NCI-H82 treated with DMSO at 0.1 percent for 48 hours (cell line): ENCODE data around the gene BCL7B.
"Not testable (repeated sequence)": the region's sequence is repeated elsewhere in the genome, so short reads cannot be mapped to it uniquely, and the experiment has no call there.

ENCODE experiments used
- DNase-seq: peaks from one replicate; lab custom pipeline; 2025; ENCODE audit not compliant: unreplicated experiment; lab: John Stamatoyannopoulos, UW

BCL7B gene

DNA sequence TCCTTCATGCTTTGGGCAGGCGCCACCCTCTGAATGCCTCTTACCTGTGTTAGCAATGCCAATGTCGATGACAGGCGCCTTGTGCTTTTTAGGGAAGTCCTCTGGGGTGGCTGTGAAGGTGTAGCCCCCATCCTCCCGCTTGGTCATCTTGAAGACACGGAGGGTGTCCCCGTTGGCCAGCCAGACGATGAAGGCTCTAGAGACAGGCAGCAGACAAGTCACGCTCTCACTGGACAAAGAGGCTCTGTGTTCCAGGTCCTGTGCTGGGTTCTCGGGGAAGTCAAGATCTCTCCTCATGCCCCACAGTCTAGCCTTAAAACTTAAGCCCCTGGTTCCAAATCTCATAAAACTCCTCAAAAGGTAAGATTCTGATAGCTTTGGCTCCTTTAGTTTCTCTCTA lies 15.8 kb upstream of the BCL7B start:
- DNase-seq, result no peak

DNA sequence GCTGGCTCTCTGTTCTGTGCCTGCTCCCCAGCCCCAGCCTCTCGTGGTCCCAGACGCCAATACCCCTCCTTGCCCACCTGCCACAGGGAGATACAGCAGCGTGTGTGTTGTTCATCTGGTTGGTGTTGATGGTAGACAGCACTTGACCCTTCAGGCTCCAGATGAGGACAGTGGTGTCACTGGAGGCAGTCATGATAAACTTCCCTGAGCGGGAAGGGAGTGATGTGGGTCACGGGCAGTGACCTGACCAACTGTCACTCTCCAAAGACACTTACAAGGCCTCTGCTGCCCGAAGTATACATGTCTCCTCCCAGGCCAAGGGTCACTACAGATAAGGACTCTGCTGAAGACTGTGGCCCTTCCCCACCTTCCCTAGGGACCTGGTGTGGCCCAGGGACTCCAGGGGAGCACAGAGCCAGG lies 15.3 kb upstream of the BCL7B start:
- no peak for DNase-seq

DNA sequence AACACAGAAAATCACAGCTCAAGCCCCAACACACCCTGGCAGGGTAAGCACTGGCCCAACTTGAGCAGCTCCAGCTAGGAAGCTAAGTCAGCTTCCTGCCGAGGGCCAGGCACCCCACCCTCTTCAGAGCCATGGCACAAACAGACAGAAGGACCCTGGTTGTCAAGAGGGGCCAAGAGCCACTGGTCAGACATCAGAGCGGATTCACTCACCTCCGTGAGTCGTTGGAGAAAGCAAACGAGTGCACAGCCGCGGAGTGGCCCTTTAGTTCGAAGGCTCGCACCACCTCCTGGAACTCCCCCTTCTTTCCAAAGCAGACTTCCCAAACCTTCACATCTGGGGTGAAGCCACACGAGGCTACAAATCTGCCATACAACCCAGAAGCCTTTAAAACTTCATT lies 13.5 kb upstream of the BCL7B start:
- DNase-seq, result no peak

DNA sequence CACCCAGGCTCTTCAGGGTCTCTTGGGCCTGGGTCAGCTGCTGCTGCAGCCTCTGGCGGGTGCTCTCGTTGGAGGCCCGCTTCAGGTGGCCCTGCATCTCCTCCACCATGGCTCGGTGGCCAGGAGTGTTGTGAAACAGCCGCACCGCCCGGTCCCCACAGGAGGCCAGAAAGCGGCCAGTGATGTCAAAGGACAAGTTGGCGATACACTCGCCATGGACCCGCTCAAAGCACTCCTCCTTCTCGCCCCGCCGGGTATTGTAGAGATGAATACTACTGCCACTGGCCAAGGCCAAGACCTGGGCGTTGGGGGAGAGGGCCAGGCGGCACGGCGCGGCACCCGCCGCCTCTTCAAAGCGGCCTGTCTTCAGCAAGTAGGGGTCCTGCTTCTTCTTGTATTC lies 13.0 kb upstream of the BCL7B start:
- DNase-seq, result no peak

DNA sequence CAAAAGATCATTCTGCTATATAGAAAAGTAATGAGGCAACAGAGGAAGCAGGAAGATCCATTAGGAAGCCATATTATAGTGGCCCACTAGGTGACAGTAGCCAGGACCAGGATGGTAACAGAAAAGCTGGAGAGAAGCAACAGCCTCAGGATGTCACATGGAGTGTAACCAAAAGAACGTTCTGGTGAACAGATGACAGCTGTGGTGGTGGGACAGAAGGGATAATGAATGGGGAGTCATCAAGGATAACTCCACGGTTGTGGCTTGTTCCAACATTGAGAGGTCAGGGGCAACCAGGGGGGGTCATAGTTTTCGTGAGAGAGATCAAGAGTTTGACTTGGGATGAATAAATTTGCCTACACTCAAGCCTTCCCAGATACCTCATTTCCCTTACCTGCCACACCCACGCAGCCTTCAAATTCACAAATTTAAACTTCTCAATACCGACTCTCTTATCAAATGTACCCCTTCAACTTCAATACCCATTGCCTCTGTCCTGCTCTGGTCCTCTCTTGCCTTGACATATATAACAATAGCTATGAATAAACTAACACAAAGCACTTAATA lies 11.6 kb upstream of the BCL7B start:
- DNase-seq, result no peak

DNA sequence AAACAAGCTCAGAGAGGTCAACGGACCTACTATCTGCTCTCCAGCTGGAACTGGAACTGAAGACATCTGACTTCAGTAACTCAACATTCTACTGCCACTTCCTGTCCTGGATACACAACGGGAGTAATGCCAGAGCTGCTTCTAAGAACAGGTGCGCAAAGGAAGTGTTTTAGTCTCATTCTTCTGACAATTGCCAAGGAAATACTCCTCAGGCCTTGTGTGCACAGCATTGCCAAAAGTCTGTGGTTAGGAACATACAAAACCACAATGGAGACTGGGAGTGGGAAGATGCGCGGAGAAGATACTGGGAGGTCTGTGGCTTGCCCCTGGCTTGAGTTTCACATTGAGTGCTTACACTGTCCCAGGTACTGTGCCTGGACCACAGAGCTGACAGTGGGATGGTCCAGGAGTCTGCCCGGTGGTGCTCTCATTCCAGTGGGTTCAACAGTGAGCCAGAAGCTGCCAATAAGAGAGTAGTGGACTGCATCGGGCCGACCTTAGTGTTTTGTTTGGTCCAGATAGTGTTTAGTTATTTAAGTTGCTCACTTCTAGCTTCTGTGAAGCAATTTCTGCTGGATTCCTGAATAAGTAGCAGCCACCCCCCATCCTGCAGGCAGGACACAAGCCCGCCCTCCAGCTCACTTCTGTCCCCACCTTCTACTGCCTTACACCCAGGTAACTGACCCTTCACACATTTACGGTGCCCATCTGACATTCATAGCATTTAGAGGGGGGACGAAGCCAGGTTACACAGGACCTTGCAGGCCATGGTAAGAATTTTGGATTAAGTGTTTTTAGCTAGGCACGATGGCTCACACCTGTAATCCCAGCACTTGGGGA lies 10.6 kb upstream of the BCL7B start:
- DNase-seq, result no peak

DNA sequence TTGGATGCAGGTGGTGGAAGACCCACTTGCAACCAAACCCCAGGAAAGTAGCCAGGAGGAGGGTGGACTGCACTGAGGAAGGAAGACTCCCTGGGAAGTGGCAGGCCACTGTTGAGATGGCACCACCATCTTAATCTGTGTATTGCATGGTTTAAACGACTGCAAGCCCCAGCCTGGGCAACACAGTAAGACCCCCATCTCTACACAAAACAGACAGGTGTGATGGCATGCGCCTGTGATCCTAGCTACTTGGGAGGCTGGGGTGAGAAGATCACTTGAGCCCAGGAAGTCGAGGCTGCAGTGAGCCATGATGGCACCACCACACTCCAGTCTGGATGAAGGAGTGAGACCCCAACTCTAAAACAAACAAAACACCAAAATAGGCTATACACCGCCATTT lies 9.7 kb upstream of the BCL7B start:
- DNase-seq, result no peak

DNA sequence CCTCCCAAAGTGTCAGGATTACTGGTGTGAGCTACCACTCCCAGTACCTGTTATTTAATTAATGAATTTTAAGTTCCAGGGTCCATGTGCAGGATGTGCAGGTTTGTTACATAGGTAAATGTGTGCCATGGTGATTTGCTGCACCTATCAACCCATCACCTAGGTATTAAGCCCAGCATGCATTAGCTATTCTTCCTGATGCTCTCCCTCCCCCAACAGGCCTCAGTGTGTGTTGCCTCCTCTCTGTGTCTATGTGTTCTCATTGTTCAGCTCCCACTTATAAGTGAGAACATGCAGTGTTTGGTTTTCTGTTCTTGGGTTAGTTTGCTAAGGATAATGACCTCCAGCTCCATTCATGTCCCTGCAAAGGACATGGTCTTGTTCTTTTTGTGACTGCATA lies 8.9 kb upstream of the BCL7B start:
- DNase-seq, result not testable (repeated sequence)

DNA sequence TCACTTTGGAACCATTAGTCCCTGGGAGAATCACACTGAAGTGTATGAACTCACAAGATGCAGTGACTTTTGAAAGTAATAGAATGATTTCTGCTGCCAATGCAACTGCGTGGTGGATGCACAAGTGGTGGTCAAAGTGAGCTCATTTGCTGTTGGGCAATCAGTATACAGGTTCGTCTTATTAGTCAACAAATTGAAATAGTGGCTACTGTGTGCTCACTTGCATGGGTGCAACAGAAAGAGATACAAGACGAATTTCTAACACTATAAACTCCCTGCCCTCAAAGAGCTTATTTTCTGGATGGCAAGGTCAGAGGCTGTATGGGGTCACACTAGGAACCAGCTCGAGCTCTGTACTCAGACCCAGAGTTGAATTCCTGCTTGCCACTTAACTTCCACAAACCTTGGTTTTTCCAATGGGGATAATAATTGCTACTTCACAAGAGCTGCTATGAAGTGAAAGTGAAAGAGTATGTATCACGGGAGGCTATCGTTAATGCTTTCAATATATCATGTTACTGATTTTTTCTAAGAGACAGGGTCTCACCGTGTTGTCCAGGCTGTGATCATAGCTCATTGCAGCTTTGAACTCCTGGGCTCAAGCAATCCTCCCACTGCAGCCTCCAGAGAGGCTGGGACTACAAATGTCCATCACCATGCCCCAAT lies 8.3 kb upstream of the BCL7B start:
- no peak for DNase-seq

DNA sequence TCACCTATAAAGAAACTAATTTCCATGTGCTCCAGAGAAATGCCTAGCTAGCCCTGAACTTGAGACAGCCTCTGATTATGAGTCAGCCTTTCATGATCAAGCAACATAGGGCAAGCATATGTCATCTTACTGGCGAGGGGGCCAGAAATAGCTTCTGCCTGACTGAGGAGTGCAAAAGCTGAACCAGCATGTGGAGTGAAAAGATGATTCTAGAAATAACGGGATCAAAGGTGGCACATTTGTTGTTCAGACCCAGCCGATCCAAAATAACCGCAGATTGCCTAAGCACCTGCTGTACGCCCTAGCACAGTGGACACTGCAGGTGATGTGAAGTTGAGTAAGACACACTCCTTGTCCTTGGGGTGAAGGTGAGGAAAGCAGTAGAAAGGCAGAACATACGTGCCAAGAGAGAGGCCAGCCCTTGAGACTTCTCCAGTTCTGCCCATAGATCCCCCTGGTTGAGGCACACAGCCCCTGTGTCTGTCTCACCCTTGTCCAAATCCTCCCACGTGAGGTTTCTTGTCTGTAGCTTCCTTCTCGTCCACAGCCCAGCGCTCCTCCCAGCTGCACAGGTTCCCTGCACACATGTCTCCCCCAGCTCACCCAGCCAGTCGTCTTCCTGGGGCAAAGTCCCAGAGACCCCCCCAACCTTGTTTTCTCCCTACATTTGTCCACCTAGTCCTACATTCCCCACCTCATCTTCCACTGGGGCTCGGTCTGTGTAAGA lies 2.8 kb upstream of the BCL7B start:
- no peak for DNase-seq

DNA sequence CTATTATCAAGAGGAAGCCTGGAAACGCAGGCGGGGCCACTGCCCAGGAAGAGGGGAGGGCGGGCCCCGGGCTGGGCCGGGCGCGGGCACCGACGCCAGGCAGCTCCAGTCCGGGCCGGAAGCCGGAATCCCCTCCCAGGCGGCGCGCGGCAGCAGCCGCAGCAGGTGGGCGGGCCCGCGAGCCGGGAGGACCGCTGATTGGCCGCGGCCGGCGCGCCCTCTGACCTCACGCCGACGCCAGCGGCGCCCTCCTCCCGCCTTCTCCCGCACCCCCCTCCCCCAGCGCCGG lies 438 bp downstream of the BCL7B start:
- peak; percentile 80 for DNase-seq

DNA sequence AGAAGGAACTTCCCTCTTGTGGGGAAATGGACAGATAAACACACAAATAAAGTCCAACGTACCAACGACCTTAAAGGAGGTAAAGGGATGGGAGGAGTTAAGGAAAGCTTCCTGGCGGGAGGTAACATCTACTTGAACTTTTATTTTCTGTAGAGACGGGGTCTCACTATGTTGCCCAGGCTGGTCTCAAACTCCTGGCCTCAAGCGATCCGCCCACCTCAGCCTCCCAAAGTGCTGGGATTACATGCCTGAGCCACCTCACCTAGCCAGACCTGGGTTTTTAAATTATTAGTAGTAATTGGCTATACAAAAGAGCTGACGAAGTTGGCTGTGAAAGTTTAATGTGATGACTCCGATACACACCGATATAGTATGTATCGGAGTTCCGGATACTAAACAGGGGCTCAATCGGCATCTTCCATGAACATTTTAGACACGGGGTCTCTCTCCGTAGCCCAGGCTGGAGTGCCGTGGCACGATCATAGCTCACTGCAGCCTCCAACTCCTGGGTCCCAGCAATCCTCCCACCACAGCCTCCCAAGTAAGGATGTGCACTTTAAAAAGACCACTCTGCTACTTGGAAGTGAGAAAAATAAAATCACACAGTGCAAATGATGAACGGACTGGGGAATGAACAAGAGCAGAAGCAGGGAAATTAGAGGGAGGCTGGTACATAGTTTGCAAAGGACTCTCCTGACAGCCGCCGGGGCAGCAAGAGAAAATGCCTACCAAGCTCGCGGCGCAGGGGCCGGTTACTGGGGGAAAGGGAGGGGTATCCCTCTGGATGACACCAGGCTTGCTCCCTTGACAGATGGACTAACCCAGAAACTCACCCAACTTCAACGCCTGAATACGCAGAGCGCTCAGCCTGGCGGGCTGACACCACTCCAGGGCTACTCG lies 1.0 kb downstream of the BCL7B start:
- no peak for DNase-seq

DNA sequence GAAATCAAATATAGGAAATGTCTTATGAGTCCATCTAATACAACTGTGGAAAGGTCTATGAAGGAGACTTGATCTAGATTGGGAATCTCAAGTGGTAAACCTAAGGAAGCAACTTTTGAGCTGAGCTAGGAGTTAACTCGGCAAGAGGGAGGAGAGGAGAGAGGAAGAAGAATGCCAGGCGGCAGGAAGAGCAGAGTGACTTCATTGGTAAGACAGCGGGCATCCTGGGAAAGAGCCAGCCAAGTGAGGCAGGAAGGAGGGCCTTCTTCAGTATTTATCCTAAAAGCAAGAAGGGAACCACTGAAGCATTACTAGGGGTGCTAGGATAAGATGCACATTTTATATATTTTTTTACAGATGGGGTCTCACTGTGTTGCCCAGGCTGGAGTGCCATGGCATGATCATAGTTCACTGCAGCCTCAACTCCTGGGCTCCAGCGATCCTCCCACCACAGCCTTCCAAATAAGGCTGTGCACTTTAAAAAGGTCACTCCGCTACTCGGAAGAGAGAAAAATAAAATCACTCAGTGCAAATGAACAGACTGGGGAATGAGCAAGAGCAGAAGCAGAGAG lies 2.0 kb downstream of the BCL7B start:
- no peak for DNase-seq

DNA sequence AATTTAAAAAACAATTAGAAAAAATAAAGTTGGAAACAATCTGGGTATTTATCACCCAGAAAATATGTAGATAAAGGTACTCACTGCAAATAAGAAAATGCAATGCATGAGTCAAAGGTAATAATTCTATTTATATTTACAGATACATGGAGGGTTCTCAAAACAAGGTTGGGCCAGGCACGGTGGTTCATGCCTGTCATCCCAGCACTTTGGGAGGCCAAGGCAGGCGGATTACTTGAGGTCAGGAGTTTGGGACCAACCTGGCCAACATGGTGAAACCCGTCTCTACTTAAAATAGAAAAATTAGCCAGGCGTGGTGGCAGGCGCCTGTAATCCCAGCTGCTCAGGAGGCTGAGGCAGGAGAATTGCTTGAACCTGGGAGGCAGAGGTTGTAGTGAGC lies 7.4 kb downstream of the BCL7B start:
- not testable (repeated sequence) for DNase-seq

DNA sequence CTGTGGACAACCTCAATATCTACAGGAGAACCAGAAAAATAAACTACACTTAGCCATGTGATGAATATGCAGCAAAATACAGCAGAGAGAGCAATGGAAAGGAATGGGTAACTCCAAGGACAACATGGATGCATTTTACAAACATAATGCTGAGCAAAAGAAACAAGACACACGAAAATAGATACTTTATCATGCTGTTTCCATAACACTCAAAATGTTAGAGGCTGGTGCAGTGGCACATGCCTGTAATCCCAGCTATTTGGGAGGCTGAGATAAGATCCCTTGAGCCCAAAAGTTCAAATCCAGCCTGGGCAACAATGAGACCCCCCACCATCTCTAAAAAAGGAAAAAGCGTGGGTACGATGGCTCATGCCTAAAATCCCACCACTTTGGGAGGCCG lies 8.3 kb downstream of the BCL7B start:
- DNase-seq, result no peak

DNA sequence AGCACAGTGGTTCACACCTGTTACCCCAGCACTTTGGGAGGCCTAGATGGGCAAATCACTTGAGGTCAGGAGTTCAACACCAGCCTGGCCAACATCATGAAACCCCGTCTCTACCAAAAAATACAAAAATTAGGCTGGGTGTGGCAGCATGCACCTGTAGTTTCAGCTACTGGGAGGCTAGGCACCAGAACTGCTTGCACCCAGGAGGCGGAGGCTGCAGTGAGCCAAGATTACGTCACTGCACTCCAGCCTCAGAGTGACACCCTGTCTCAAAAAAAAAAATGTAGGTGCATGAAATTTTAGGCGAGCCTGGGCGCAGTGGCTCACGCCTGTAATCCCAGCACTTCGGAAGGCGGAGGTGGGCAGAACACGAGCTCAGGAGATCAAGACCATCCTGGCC lies 9.6 kb downstream of the BCL7B start:
- DNase-seq, result no peak

DNA sequence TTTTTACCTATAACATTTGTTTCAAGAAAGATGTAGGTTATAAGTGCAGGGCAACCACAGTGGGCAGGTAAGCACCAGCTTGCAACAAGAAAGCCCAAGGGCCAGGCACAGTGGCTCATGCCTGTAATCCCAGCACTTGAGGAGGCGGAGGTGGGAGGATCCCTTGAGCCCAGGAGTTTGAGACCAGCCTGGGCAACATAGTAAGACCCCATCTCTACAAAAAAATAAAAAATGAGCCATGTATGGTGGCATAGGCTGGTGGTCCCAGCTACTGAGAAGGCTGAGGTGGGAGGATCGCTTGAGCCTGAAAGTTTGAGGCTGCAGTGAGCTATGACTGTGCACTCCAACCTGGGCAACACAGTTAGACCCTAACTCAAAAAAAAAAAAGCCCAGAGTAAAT lies 12.8 kb downstream of the BCL7B start:
- DNase-seq, result no peak

DNA sequence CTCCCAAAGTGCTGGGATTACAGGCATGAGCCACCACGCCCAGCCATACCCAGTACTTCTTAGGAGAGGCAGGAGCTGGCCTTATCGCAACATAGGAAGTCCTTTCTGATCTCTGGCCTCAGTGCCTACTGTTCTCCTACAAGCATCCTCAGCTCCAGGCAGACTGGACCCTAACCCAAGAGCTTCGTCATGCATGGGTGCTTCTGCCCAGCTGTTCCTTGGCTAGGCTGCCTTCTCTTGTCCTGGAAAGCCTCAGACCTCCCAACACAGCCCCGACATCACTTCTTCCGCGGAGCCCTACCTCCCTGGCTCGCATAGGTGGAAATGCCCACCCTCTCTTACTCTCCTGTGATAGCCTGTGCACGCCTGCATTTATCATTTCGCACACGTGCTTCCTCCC lies 15.8 kb downstream of the BCL7B start:
- no peak for DNase-seq

DNA sequence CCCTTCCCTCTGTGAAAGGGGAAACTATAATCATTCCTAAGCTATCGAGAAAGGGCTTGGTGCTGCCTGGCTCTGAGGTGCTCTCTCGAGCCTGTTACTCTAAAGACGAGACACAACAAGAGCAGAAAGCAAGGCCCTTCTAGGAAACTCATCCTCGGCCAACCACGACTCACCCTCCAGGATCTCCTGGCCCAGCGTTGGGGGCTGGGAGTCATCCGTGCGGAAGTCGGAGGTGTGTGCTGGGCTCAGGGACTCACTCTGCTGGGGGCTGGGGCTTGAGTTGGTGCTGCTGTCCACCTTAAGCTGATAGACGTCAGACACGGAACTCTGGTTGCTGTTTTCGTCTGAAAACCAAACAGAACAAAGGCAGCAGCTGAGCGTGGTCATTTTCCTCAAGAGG lies 17.8 kb downstream of the BCL7B start:
- DNase-seq, result no peak

DNA sequence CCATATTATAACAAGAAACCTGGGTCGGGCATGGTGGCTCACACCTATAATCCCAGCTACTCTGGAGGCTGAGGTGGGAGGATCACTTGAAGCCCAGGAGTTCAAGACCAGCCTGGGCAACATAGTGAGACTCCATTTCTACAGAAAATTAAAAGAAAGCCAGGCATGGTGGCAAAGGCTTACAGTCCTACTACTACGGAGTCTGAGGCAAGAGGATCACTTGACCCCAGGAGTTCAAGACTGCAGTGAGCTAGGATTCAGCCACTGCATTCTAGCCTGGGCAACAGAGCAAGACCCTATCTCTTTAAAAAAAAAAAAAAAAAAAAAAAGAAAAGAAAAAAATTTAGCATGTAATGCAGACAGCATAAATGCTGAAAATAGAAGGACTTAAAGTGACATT lies 19.0 kb downstream of the BCL7B start:
- DNase-seq, result not testable (repeated sequence)

DNA sequence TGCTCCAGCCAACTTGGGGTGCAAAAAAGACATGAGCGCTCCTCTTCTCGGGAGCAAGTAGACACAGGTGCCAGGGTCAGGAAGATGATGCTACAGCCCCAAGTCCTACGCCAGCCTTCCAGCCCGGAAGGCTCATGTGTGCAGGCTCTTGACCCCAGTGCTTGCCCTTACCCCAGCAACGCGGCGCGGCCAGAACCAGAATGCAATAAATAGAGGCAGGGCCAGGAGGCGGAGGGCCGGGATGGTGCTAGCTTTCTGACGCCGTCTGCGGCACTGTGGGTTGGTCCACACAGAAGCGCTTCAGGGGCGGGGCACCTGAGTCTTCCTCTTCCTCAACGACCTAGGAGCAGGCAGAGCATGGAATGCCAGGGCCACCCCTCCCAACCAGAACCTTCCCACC lies 20.4 kb downstream of the BCL7B start:
- DNase-seq, result no peak
